ENCODE results near the gene TAOK1.

Gene TAOK1

DNA sequence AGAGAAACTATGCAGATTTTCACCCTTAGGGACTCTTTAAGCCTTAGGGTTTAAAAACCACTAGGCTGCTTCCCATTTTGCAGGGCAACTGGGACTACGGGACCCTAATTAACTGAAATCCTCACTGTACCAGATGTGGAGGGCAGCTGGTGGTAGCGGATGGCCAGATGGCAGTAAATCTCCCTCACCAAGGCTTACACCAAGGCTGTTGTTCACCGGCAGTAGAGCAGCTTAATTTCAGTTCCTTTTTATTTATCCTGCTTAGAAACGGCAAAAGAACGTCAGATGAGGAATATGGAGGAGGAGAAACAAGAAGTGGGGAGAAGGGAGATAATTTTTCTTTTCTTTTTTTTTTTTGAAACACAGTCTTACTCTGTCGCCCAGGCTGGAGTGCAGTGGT is 170.2 kb downstream of the TAOK1 start:
- TF ChIP-seq, protein P1, sequence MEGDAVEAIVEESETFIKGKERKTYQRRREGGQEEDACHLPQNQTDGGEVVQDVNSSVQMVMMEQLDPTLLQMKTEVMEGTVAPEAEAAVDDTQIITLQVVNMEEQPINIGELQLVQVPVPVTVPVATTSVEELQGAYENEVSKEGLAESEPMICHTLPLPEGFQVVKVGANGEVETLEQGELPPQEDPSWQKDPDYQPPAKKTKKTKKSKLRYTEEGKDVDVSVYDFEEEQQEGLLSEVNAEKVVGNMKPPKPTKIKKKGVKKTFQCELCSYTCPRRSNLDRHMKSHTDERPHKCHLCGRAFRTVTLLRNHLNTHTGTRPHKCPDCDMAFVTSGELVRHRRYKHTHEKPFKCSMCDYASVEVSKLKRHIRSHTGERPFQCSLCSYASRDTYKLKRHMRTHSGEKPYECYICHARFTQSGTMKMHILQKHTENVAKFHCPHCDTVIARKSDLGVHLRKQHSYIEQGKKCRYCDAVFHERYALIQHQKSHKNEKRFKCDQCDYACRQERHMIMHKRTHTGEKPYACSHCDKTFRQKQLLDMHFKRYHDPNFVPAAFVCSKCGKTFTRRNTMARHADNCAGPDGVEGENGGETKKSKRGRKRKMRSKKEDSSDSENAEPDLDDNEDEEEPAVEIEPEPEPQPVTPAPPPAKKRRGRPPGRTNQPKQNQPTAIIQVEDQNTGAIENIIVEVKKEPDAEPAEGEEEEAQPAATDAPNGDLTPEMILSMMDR (IDR thresholded peaks at IDR 0.05), result no peak
- peaks cover 0 to 19% (median 0%) of the 10 kb centered on the region in 3 donors for H3K36me3 ChIP-seq
- no peak overlapping the region for H3K4me3 ChIP-seq
- DNase-seq, result no peak
- peaks cover 0 to under 1% (median 0%) of the 10 kb centered on the region in 4 donors for H3K4me1 ChIP-seq
- no peaks in the 10 kb centered on the region for H3K9me3 ChIP-seq
- intact Hi-C loops (cut with DNase I; ENCODE audit: low total_unique reads), result loop anchor here (10.0 kb wide), 1 partner anchor 186 kb away; no protein-coding TSS in a partner anchor
- no peaks in the 10 kb centered on the region for H3K27me3 ChIP-seq
- H3K27ac ChIP-seq, result no peak overlapping the region

DNA sequence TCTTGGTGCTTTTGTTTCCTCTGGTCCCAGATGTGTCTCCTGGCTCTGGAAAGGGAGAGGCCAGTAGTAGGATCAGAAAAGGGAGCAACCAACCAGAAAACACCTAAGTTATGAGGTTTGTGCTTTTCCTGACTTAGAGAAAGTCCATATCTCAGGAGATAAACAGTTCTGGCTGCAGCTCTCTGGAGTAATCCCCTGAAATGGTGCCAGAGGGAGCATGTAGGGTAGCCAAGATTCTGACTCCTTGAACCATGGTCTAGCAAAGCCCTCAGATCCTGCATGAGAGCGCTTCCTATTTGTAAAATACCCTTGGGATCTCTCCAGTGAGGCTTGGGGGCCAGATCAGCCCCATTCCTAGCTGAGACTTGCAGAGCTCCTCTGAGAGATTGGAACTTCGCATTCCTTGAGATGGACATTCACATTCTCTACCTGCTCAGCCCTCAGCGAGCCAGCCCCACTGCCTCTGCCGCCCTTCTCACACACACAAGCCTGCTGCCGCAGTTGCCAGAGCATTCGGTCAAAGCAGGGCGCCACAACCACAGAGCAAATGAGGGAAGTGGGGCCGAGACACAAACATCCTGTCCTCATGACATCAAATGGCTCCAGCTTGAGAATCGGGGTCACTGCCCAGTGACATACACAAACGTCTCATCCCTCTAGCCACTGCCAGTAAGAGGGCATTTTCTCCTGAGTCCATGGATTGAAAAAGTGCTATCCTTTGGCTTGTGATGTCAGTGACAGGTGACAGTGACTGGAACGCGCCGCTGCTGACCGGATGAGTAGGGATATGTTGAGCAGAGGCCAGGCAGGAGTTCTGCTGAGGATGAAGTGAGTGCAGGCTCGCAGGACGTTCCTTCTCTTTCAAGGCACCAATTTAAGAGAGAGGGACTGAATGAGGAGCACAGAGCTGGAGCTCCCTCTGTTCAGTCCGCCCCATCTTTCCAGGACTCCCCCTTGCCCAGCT is 171.7 kb downstream of the TAOK1 start:
- intact Hi-C loops (cut with DNase I; ENCODE audit: low total_unique reads), result loop anchor here (10.0 kb wide), 1 partner anchor 187 kb away; no protein-coding TSS in a partner anchor
- no peak for DNase-seq
- no peaks in the 10 kb centered on the region for H3K9me3 ChIP-seq
- no peak overlapping the region for H3K4me3 ChIP-seq
- peaks cover 0 to 14% (median 10%) of the 10 kb centered on the region in 4 donors for H3K4me1 ChIP-seq
- H3K36me3 ChIP-seq, result peaks cover 0 to 19% (median 0%) of the 10 kb centered on the region in 3 donors
- no peak overlapping the region for H3K27ac ChIP-seq
- H3K27me3 ChIP-seq, result no peaks in the 10 kb centered on the region
- TF ChIP-seq, protein P1 (IDR thresholded peaks at IDR 0.05), result no peak

DNA sequence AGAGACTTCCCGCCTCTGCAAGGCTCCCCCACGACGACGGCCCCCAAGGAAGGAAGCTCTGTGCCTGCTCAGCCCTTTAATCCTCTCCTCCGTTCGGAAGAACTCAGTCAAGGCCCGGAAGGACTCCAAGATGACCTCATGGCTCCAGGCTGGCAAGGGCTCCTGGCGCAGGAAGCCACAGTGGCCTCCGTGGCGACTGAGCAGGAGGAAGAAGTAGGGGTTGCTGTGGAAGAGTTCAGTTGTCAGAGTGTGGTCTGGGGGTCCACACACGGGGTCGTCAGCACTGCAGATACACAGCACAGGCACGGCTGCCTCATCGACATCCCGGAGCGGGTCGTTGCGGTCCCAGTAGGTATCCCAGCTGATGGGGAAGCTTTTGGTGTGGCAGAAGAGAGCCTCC is 172.5 kb downstream of the TAOK1 start:
- TF ChIP-seq, protein P1 (IDR thresholded peaks at IDR 0.05), result no peak
- Histone ChIP-seq H3K4me3 (no peak overlapping the region), H3K36me3 (peaks cover 0 to 19% (median 0%) of the 10 kb centered on the region in 3 donors), H3K27ac (no peak overlapping the region), H3K9me3 (no peaks in the 10 kb centered on the region), H3K4me1 (peaks cover 0 to 18% (median 13%) of the 10 kb centered on the region in 4 donors), H3K27me3 (no peaks in the 10 kb centered on the region)
- DNase-seq, result no peak
- intact Hi-C loops (cut with DNase I; ENCODE audit: low total_unique reads), result loop anchor here (10.0 kb wide), 1 partner anchor 188 kb away; no protein-coding TSS in a partner anchor

DNA sequence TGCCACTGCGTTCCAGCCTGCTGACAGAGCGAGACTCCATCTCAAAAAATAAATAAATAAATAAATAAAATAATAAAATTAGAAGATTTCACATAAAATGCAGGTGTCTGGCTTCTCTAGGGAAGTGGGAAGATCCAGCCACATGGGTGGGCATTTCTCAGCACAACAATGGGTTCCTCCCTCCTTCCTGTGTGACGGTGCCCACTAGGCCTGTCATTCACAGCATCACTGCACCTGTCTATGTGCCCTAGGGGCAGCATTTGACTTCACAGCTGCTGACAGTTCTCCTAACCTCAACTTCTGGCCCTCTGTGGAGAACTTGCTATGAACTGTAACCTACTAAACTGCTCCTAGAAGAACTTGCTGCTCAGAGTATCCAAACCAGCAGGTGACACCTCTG is 173.7 kb downstream of the TAOK1 start:
- Histone ChIP-seq H3K4me1 (peaks cover 0 to 20% (median 13%) of the 10 kb centered on the region in 4 donors), H3K36me3 (peaks cover 0 to 19% (median 0%) of the 10 kb centered on the region in 3 donors), H3K27ac (no peak overlapping the region), H3K27me3 (no peaks in the 10 kb centered on the region), H3K4me3 (no peak overlapping the region), H3K9me3 (no peaks in the 10 kb centered on the region)
- TF ChIP-seq, protein P1 (IDR thresholded peaks at IDR 0.05), result no peak
- DNase-seq, result no peak
- intact Hi-C loops (cut with DNase I; ENCODE audit: low total_unique reads), result loop anchor here (10.0 kb wide), 1 partner anchor 189 kb away; no protein-coding TSS in a partner anchor

DNA sequence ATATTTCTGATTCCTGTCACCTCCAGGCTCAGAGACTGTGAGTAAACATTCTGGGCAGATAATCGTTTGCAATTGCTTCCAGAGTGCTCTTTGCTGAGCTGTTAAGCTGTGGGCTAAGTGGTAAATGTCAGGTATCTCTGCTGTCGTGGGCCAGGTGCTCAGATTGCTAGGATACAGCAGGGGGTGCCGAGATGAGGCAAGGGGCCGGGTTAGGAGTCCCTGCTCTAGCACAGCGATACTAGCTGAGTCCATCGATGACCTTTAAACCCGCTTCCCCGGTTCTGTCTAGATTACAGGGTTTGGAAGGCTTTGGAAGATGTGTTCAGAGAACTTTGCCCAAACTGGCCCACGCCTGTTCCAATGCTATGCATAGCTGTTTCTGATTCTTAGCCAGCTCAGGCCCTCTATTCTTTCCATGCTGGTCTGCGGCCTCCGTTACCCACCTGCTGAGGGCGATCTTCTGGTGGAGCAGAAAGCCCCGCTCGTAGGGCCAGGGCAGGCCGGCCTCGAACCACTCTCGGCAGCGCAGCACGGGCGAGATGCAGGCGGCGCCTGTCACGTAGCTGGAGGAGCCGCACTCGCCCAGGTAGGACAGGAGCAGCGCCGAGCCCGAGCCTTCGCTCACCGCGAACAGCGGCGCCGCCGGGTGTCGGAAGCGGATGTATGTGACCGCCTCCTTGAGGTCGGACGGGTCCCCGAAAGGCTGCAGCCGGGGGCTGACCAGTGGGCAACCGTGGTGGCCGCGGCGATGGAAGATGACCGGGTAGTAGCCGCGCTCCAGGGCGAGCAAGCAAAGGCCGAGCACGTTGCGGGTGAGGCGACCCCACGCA is 175.7 kb downstream of the TAOK1 start:
- DNase-seq, result no peak
- no peaks in the 10 kb centered on the region for H3K9me3 ChIP-seq
- H3K27ac ChIP-seq, result peak overlapping the region; percentile 77 to 87
- H3K27me3 ChIP-seq, result no peaks in the 10 kb centered on the region
- H3K4me1 ChIP-seq, result peaks cover 0 to 37% (median 21%) of the 10 kb centered on the region in 4 donors
- TF ChIP-seq, protein P1 (IDR thresholded peaks at IDR 0.05), result no peak
- peaks cover 0 to 19% (median 0%) of the 10 kb centered on the region in 3 donors for H3K36me3 ChIP-seq
- peak overlapping the region; percentile 72 to 90 for H3K4me3 ChIP-seq
- intact Hi-C loops (cut with DNase I; ENCODE audit: low total_unique reads), result loop anchor here (10.0 kb wide), 1 partner anchor 191 kb away; no protein-coding TSS in a partner anchor

Measured in tibial artery (tissue), 4 donors.